Measurements from ENCODE around the gene TLK1.

The TLK1 gene

DNA sequence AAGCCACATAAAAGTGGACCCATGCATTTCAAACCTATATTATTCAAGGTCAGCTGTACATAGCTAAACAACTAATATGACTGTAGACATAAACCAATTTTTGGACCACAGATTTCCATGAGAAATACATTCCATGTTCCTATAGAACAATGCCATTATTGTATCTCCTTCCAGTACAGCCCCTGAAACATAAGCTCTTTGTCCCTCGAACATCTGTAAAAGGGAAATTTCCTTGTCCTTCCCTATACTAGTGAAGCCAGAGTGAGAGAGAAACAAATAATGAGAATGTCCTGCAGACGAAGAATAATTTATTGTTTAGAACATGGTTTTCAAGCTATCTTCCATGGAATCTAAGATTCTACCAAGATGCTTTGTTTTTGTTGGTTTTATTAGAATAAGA is 156.3 kb downstream of the TLK1 start:
- Histone ChIP-seq H3K36me3 (replicated peaks in 1 of 2; ENCODE audit: control insufficient read depth in 2 of 2, insufficient read depth in 2 of 2, low read length in 2 of 2) (peaks cover 3 to 96% of the 10 kb centered on the region in 2 donors), H3K14ac (ENCODE audit: low read length) (no peak overlapping the region), H3K27ac (replicated peaks; ENCODE audit: low read length) (no peak overlapping the region), H3K4me2 (ENCODE audit: insufficient read depth, low read length, poor library complexity, severe bottlenecking) (no peak overlapping the region), H3K4me1 (ENCODE audit: control insufficient read depth in 2 of 2, insufficient read depth in 1 of 2, low read depth in 1 of 2, low read length in 2 of 2) (no peaks in the 10 kb centered on the region), H2BK5ac (ENCODE audit: low read length) (no peak overlapping the region), H3K4me3 (ENCODE audit: low read length in 2 of 2) (no peak overlapping the region), H3K4ac (ENCODE audit: low read length) (no peak overlapping the region), H3K27me3 (ENCODE audit: control insufficient read depth in 3 of 3, insufficient read depth in 3 of 3, low read depth in 1 of 3, low read length in 3 of 3) (no peaks in the 10 kb centered on the region), H3K18ac (ENCODE audit: low read length) (no peak overlapping the region), H4K8ac (ENCODE audit: low read depth, low read length) (no peak overlapping the region), H2BK15ac (ENCODE audit: low read length) (no peak overlapping the region), H3K79me1 (ENCODE audit: low read depth, low read length) (no peaks in the 10 kb centered on the region), H2BK120ac (ENCODE audit: low read depth, low read length) (no peak overlapping the region), H3K9ac (ENCODE audit: low read depth, low read length, poor library complexity) (no peak overlapping the region), H4K91ac (ENCODE audit: low read depth, low read length, poor library complexity) (no peak overlapping the region), H3K23ac (ENCODE audit: low read depth, low read length, poor library complexity) (no peak overlapping the region), H2AK5ac (ENCODE audit: low read depth, low read length) (no peak overlapping the region), H3K9me3 (replicated peaks in 1 of 2; ENCODE audit: control insufficient read depth in 2 of 2, insufficient read depth in 1 of 2, low read depth in 1 of 2, low read length in 2 of 2) (no peaks in the 10 kb centered on the region), H2AFZ (ENCODE audit: low read length) (no peak overlapping the region), H2BK12ac (ENCODE audit: low read length) (no peak overlapping the region)
- no CpG with 5 or more reads among the region's 2 CpGs for WGBS, 2 donors (ENCODE audit: extremely low coverage in 2 of 2, insufficient read length in 2 of 2, insufficient replicate concordance in 1 of 2)
- DNase-seq (ENCODE audit: low spot score), result no peak

DNA sequence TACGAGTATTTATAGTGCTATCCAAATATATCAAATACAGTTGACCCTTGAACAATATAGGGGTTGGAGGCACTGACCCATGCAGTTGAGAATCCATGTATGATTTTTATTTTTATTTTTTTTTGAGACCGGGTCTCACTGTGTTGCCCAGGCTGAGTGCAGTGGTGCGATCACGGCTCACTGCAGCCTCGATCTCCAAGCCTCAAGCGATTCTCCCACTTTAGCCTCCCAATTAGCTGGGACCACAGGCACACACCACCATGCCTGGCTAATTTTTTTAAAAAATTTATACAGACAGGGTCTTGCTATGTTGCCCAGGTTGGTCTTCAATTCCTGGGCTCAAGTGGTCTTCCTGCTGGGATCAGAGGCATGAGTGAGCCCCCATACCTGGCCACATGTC is 161.0 kb downstream of the TLK1 start:
- H3K23ac ChIP-seq (ENCODE audit: low read depth, low read length, poor library complexity), result no peak overlapping the region
- WGBS, 2 donors (ENCODE audit: extremely low coverage in 2 of 2, insufficient read length in 2 of 2, insufficient replicate concordance in 1 of 2), result no CpG with 5 or more reads among the region's 6 CpGs
- H3K36me3 ChIP-seq (replicated peaks in 1 of 2; ENCODE audit: control insufficient read depth in 2 of 2, insufficient read depth in 2 of 2, low read length in 2 of 2), result peaks cover 5 to 96% of the 10 kb centered on the region in 2 donors

GRCh38 chr2:170997893-170998597 is 162.6 kb downstream of the TLK1 start:
- Histone ChIP-seq H2AK5ac (ENCODE audit: low read depth, low read length) (no peak overlapping the region), H3K14ac (ENCODE audit: low read length) (no peak overlapping the region), H3K23ac (ENCODE audit: low read depth, low read length, poor library complexity) (no peak overlapping the region), H3K18ac (ENCODE audit: low read length) (no peak overlapping the region), H3K4me1 (ENCODE audit: control insufficient read depth in 2 of 2, insufficient read depth in 1 of 2, low read depth in 1 of 2, low read length in 2 of 2) (peaks cover 0 to 6% of the 10 kb centered on the region in 2 donors), H4K8ac (ENCODE audit: low read depth, low read length) (no peak overlapping the region), H3K27ac (replicated peaks; ENCODE audit: low read length) (no peak overlapping the region), H3K27me3 (ENCODE audit: control insufficient read depth in 3 of 3, insufficient read depth in 3 of 3, low read depth in 1 of 3, low read length in 3 of 3) (no peaks in the 10 kb centered on the region), H4K91ac (ENCODE audit: low read depth, low read length, poor library complexity) (no peak overlapping the region), H3K4ac (ENCODE audit: low read length) (no peak overlapping the region), H3K79me1 (ENCODE audit: low read depth, low read length) (no peaks in the 10 kb centered on the region), H3K4me3 (ENCODE audit: low read length in 2 of 2) (no peak overlapping the region), H3K36me3 (replicated peaks in 1 of 2; ENCODE audit: control insufficient read depth in 2 of 2, insufficient read depth in 2 of 2, low read length in 2 of 2) (peaks cover 8 to 96% of the 10 kb centered on the region in 2 donors), H2BK120ac (ENCODE audit: low read depth, low read length) (no peak overlapping the region), H2AFZ (ENCODE audit: low read length) (no peak overlapping the region), H2BK12ac (ENCODE audit: low read length) (no peak overlapping the region), H3K4me2 (ENCODE audit: insufficient read depth, low read length, poor library complexity, severe bottlenecking) (no peak overlapping the region), H3K9ac (ENCODE audit: low read depth, low read length, poor library complexity) (no peak overlapping the region), H2BK5ac (ENCODE audit: low read length) (no peak overlapping the region), H2BK15ac (ENCODE audit: low read length) (no peak overlapping the region), H3K9me3 (replicated peaks in 1 of 2; ENCODE audit: control insufficient read depth in 2 of 2, insufficient read depth in 1 of 2, low read depth in 1 of 2, low read length in 2 of 2) (no peaks in the 10 kb centered on the region)
- WGBS, 2 donors (ENCODE audit: extremely low coverage in 2 of 2, insufficient read length in 2 of 2, insufficient replicate concordance in 1 of 2), result 100% methylated on average over 1 of the region's 5 CpGs
- DNase-seq (ENCODE audit: low spot score), result no peak

More for the DNA sequence above, 161.0 kb downstream of the TLK1 start:
- no peak overlapping the region for H2BK15ac ChIP-seq (ENCODE audit: low read length)
- no peak overlapping the region for H3K4me3 ChIP-seq (ENCODE audit: low read length in 2 of 2)
- no peak overlapping the region for H2BK120ac ChIP-seq (ENCODE audit: low read depth, low read length)
- H3K4me2 ChIP-seq (ENCODE audit: insufficient read depth, low read length, poor library complexity, severe bottlenecking), result no peak overlapping the region
- no peak overlapping the region for H3K27ac ChIP-seq (replicated peaks; ENCODE audit: low read length)
- H3K9me3 ChIP-seq (replicated peaks in 1 of 2; ENCODE audit: control insufficient read depth in 2 of 2, insufficient read depth in 1 of 2, low read depth in 1 of 2, low read length in 2 of 2), result no peaks in the 10 kb centered on the region
- no peak overlapping the region for H3K4ac ChIP-seq (ENCODE audit: low read length)
- H4K91ac ChIP-seq (ENCODE audit: low read depth, low read length, poor library complexity), result no peak overlapping the region
- peaks cover 0 to 6% of the 10 kb centered on the region in 2 donors for H3K4me1 ChIP-seq (ENCODE audit: control insufficient read depth in 2 of 2, insufficient read depth in 1 of 2, low read depth in 1 of 2, low read length in 2 of 2)
- no peak overlapping the region for H2BK5ac ChIP-seq (ENCODE audit: low read length)
- no peak for DNase-seq (ENCODE audit: low spot score)
- H2AK5ac ChIP-seq (ENCODE audit: low read depth, low read length), result no peak overlapping the region
- H3K9ac ChIP-seq (ENCODE audit: low read depth, low read length, poor library complexity), result no peak overlapping the region
- H3K18ac ChIP-seq (ENCODE audit: low read length), result no peak overlapping the region
- no peak overlapping the region for H2BK12ac ChIP-seq (ENCODE audit: low read length)
- H3K14ac ChIP-seq (ENCODE audit: low read length), result no peak overlapping the region
- no peaks in the 10 kb centered on the region for H3K79me1 ChIP-seq (ENCODE audit: low read depth, low read length)
- no peak overlapping the region for H2AFZ ChIP-seq (ENCODE audit: low read length)
- no peak overlapping the region for H4K8ac ChIP-seq (ENCODE audit: low read depth, low read length)
- H3K27me3 ChIP-seq (ENCODE audit: control insufficient read depth in 3 of 3, insufficient read depth in 3 of 3, low read depth in 1 of 3, low read length in 3 of 3), result no peaks in the 10 kb centered on the region

DNA sequence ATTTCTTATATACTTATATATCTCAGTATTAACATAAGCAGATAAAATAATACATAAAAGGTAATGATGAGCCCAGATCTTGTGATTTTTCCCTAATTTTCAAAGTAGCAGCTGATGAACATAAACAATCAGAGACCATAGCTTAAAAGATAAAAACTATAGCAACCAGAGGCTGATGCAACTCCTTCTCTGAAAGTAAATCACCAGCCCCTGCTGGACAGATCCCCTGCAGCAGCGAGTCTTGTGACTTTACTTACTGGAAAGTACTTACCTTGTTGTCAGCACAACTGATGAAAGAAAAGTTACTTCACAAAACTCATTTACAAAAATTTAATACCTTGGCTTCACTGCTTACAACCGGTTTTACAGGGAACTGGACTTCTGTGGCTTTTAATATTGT is 164.4 kb downstream of the TLK1 start:
- no peaks in the 10 kb centered on the region for H3K27me3 ChIP-seq (ENCODE audit: control insufficient read depth in 3 of 3, insufficient read depth in 3 of 3, low read depth in 1 of 3, low read length in 3 of 3)
- DNase-seq (ENCODE audit: low spot score), result no peak
- no peak overlapping the region for H2BK120ac ChIP-seq (ENCODE audit: low read depth, low read length)
- H3K18ac ChIP-seq (ENCODE audit: low read length), result no peak overlapping the region
- H3K4me1 ChIP-seq (ENCODE audit: control insufficient read depth in 2 of 2, insufficient read depth in 1 of 2, low read depth in 1 of 2, low read length in 2 of 2), result peaks cover 0 to 6% of the 10 kb centered on the region in 2 donors
- no peaks in the 10 kb centered on the region for H3K79me1 ChIP-seq (ENCODE audit: low read depth, low read length)
- H3K4me3 ChIP-seq (ENCODE audit: low read length in 2 of 2), result no peak overlapping the region
- no peak overlapping the region for H2BK15ac ChIP-seq (ENCODE audit: low read length)
- no peak overlapping the region for H3K9ac ChIP-seq (ENCODE audit: low read depth, low read length, poor library complexity)
- no peaks in the 10 kb centered on the region for H3K9me3 ChIP-seq (replicated peaks in 1 of 2; ENCODE audit: control insufficient read depth in 2 of 2, insufficient read depth in 1 of 2, low read depth in 1 of 2, low read length in 2 of 2)
- H4K91ac ChIP-seq (ENCODE audit: low read depth, low read length, poor library complexity), result no peak overlapping the region
- H3K4me2 ChIP-seq (ENCODE audit: insufficient read depth, low read length, poor library complexity, severe bottlenecking), result no peak overlapping the region
- H3K14ac ChIP-seq (ENCODE audit: low read length), result no peak overlapping the region
- peaks cover 8 to 97% of the 10 kb centered on the region in 2 donors for H3K36me3 ChIP-seq (replicated peaks in 1 of 2; ENCODE audit: control insufficient read depth in 2 of 2, insufficient read depth in 2 of 2, low read length in 2 of 2)
- H2BK12ac ChIP-seq (ENCODE audit: low read length), result no peak overlapping the region
- no peak overlapping the region for H3K27ac ChIP-seq (replicated peaks; ENCODE audit: low read length)
- H2AK5ac ChIP-seq (ENCODE audit: low read depth, low read length), result no peak overlapping the region
- WGBS, 2 donors (ENCODE audit: extremely low coverage in 2 of 2, insufficient read length in 2 of 2, insufficient replicate concordance in 1 of 2), result no CpG with 5 or more reads among the region's 2 CpGs
- no peak overlapping the region for H4K8ac ChIP-seq (ENCODE audit: low read depth, low read length)
- H2AFZ ChIP-seq (ENCODE audit: low read length), result no peak overlapping the region
- no peak overlapping the region for H3K23ac ChIP-seq (ENCODE audit: low read depth, low read length, poor library complexity)
- H2BK5ac ChIP-seq (ENCODE audit: low read length), result no peak overlapping the region
- H3K4ac ChIP-seq (ENCODE audit: low read length), result no peak overlapping the region

All from neuronal stem cell (in vitro differentiated cells).